Kidney (tissue), 11 donors: ENCODE data around the gene KIR2DL4. TPM values are rescaled to one million over a fixed set of nuclear protein-coding genes. Genes with fewer than 3 reads are reported as not detected.
"Not testable (repeated sequence)": the region's sequence is repeated elsewhere in the genome, so short reads cannot be mapped to it uniquely, and the experiment has no call there.

Source experiments
- DNase-seq, 5 donors: peaks; one replicate each; pipeline ENCODE4 v3.0.0-alpha.2; 2013 to 2020
- FAIRE-seq: peaks from 2 replicates; lab custom pipeline; 2012; peaks lifted over from hg19 to GRCh38; lab: Jason Lieb, UNC
- H3K27ac ChIP-seq, 2 donors: one replicate each; pipeline ENCODE4 v1.7.0; 2013; ENCODE audit warnings: low read depth in 2 of 2, low read length in 2 of 2, inconsistent platforms in 1 of 2
- H3K27me3 ChIP-seq: one replicate; pipeline ENCODE4 v1.7.1; 2013; ENCODE audit warnings: low read length, inconsistent platforms; ENCODE audit not compliant: control insufficient read depth, insufficient read depth
- H3K36me3 ChIP-seq, 3 donors: one replicate each; pipeline versions ENCODE4 v1.7.0 to v1.7.1; 2013; ENCODE audit warnings: low read length in 3 of 3, control low read depth in 1 of 3, inconsistent platforms in 1 of 3; ENCODE audit not compliant: insufficient read depth in 3 of 3, control insufficient read depth in 2 of 3
- H3K4me1 ChIP-seq, 3 donors: one replicate each; pipeline versions ENCODE4 v1.7.0 to v1.7.1; 2013; ENCODE audit warnings: low read length in 3 of 3, inconsistent platforms in 1 of 3, low read depth in 1 of 3; ENCODE audit not compliant: control insufficient read depth in 2 of 3, insufficient read depth in 2 of 3
- H3K4me3 ChIP-seq, 3 donors: one replicate each; pipeline versions ENCODE4 v1.7.0 to v1.8.1; 2013; ENCODE audit warnings: low read length in 3 of 3, control low read depth in 1 of 3, inconsistent platforms in 1 of 3
- H3K9ac ChIP-seq, 3 donors: one replicate each; pipeline versions ENCODE4 v1.7.0 to v1.7.1; 2013; ENCODE audit warnings: low read length in 3 of 3, control low read depth in 1 of 3, inconsistent platforms in 1 of 3
- H3K9me3 ChIP-seq, 3 donors: one replicate each; pipeline versions ENCODE4 v1.7.0 to v1.7.1; 2013; ENCODE audit warnings: low read length in 3 of 3, control low read depth in 1 of 3, inconsistent platforms in 1 of 3; ENCODE audit not compliant: control insufficient read depth in 2 of 3, insufficient read depth in 1 of 3
- intact Hi-C: fragments of 100-400 bp; cut with DNase I; formaldehyde crosslinking; loops from one replicate; pipeline ENCODE4 v1.11.1; 2022
- polyA plus RNA-seq: library from polyadenylated mRNA; stranded (reverse); fragments of 350-450 nt; fragmentation: Illumina TruSeq; extraction: RNeasy Lipid Tissue Mini Kit (QIAGEN cat#74804); gene quantifications from one replicate; pipeline ENCODE4 v1.2.3, GENCODE V29; 2014; ENCODE audit warnings: low read depth, low replicate concordance; ENCODE audit not compliant: insufficient read depth
- total RNA-seq: library from RNA; stranded (reverse); fragmentation: NEBNext Ultra II Directional; extraction: Animal tissue kit (Norgen Biotek cat#: 25700); gene quantifications from one replicate; pipeline ENCODE4 v1.2.1, GENCODE V29; 2021
- donor health status: control.
- donor health status: control.
- donor health status: DM: yes; HTN: yes; CAD: no.
- donor health status: Normal renal cell carcinoma (clear cell type).

KIR2DL4 gene
- total and polyA plus RNA-seq, 2 donors from 2014 or later, result 0.25 TPM; not detected in 1

DNA sequence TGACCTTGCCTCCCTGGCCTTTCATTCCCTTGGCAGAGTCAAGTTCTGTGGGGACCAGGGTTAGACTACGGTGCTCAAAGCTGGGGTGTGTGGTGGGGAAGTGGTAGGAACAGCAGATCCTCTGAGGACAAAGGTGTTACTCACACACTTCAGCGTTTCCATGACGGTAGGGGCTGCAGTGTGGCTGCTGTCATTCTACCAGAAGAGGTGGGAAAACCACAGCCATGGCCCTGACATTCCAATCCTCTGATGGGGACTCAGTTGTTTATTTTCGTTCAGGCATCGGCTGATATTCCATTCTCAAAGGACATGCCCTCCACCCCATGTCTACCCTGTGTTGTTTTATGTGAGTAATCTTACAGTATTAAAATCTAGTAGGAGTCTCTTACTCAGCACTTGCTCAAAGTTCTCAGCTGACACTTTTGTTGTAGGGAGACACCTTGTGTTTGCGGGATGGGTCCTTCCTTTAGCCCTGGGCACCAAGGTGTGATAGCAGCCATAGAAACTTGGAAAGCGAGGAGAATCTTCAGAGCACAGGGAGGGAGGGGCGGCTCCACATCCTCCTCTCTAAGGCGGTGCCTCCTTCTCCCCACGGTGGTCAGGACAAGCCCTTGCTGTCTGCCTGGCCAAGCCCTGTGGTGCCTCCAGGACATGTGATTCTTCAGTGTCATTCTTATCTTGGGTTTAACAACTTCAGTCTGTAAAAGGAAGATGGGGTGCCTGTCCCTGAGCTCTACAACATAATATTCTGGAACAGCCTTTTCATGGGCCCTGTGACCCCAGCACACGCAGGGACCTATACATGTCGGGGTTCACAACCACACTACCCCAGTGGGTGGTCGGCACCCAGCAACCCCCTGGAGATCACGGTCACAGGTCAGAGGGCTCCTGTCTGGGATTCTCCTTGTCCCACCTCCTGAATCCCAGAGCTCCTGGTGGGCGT lies 32.1 kb upstream of the KIR2DL4 start:
- H3K9ac ChIP-seq, intact Hi-C loops, H3K4me3 ChIP-seq, FAIRE-seq, H3K36me3 ChIP-seq, H3K9me3 ChIP-seq, DNase-seq, H3K4me1 ChIP-seq, H3K27ac ChIP-seq, H3K27me3 ChIP-seq: not testable (repeated sequence)

DNA sequence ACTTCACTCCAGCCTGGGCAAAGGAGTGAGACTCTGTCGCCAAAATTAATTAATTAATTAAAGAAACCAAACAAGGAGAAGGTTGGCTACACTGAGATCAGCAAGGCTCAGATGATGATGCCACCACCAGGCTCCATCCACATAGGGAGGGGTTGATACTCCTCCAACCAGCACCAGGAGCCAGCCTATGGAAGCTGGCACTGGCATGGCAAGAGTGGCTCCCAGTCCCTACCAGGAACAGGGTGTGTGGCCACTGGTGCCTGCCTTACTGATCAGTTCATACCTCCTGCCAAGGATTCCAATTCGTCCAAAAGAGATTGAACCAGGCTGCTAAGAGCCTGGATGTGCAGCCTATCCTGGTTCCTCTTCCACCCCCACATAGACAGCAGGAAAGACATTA lies 30.7 kb upstream of the KIR2DL4 start:
- intact Hi-C loops, H3K4me1 ChIP-seq, H3K27me3 ChIP-seq, DNase-seq, FAIRE-seq, H3K27ac ChIP-seq, H3K9ac ChIP-seq, H3K4me3 ChIP-seq, H3K9me3 ChIP-seq, H3K36me3 ChIP-seq: not testable (repeated sequence)

DNA sequence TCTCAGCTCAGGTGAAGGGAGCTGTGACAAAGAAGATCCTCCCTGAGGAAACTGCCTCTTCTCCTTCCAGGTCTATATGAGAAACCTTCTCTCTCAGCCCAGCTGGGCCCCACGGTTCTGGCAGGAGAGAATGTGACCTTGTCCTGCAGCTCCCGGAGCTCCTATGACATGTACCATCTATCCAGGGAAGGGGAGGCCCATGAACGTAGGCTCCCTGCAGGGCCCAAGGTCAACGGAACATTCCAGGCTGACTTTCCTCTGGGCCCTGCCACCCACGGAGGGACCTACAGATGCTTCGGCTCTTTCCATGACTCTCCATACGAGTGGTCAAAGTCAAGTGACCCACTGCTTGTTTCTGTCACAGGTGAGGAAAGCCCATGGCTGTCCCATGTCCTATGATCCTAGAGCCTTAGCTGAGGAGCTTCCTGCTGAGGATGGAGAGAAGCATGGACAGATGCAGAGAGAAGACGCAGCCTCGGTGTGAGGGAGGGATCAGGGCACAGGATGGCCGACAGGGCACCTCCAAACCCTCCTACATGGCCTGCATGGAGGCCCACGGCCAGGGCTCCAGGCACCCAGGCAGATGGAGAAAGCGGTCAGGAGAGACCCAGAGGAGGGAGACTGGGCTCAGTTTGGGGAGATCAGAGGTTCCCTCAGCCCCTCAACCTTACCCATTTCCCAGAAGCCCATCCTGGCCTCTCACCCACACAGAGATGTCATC lies 28.2 kb upstream of the KIR2DL4 start:
- H3K27ac ChIP-seq, H3K36me3 ChIP-seq, H3K9me3 ChIP-seq, H3K9ac ChIP-seq, intact Hi-C loops, H3K27me3 ChIP-seq, H3K4me3 ChIP-seq, DNase-seq, H3K4me1 ChIP-seq, FAIRE-seq: not testable (repeated sequence)

- not testable (repeated sequence) for FAIRE-seq
Observed at GRCh38 chr19:54775830-54776229, 27.6 kb upstream of the KIR2DL4 start.

DNA sequence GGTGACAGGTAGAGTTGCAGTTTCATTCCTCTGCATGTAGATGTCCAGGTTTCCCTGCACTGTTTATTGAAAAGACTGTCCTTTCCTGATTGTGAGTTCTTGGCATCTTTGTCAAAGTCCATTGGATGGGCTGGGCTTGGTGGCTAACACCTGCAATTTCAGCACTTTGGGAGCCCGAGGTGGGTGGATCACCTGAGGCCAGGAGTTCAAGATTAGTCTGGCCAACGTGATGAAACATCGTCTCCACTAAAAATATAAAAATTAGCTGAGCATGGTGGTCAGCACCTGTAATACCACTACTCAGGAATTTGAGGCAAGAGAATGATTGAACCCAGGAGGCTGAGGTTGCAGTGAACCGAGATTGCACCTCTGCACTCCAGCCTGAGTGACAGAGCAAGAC lies 25.6 kb upstream of the KIR2DL4 start:
- H3K27me3 ChIP-seq, H3K27ac ChIP-seq, H3K9ac ChIP-seq, FAIRE-seq, H3K4me1 ChIP-seq, H3K4me3 ChIP-seq, H3K9me3 ChIP-seq, DNase-seq, intact Hi-C loops, H3K36me3 ChIP-seq: not testable (repeated sequence)

More at GRCh38 chr19:54775830-54776229, 27.6 kb upstream of the KIR2DL4 start:
- intact Hi-C loops, H3K27ac ChIP-seq, H3K36me3 ChIP-seq, H3K9ac ChIP-seq, H3K4me1 ChIP-seq, H3K4me3 ChIP-seq, H3K27me3 ChIP-seq, DNase-seq, H3K9me3 ChIP-seq: not testable (repeated sequence)

- H3K27me3 ChIP-seq, H3K9ac ChIP-seq, H3K27ac ChIP-seq, H3K4me1 ChIP-seq, intact Hi-C loops, H3K4me3 ChIP-seq, FAIRE-seq, DNase-seq, H3K9me3 ChIP-seq, H3K36me3 ChIP-seq: not testable (repeated sequence)
Observed at GRCh38 chr19:54778896-54779295, 24.5 kb upstream of the KIR2DL4 start.

DNA sequence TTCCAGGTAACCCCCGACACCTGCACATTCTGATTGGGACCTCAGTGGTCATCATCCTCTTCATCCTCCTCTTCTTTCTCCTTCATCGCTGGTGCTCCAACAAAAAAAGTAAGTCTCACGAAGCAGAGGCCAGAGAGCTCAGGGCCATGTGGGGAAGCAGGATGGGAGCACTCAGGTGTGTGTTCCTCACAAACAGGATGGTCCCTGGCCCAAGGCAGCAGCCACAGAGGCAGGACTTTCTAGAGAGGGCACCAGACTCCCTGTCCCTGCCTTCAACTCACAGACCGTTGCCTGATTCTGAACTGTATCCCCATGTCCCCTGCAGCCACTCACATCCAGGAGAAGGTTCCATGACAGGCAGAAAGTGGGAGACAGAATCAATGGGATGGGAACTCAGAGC lies 20.5 kb upstream of the KIR2DL4 start:
- FAIRE-seq, result not testable (repeated sequence)

More for the DNA sequence above, 20.5 kb upstream of the KIR2DL4 start:
- H3K27me3 ChIP-seq, H3K9ac ChIP-seq, H3K9me3 ChIP-seq, H3K36me3 ChIP-seq, H3K4me1 ChIP-seq, DNase-seq, H3K27ac ChIP-seq, H3K4me3 ChIP-seq, intact Hi-C loops: not testable (repeated sequence)
